Left ventricle myocardium superior (tissue), 1 donor: ENCODE measurements around the gene SLC6A6. TPM values are rescaled to one million over a fixed set of nuclear protein-coding genes. Genes with fewer than 3 reads are reported as not detected.
"Not testable (repeated sequence)": the region's sequence is repeated elsewhere in the genome, so short reads cannot be mapped to it uniquely, and the experiment has no call there.

ENCODE experiments used
- ATAC-seq: fragments of 200-7000 bp; cut with Tn5 transposase; one replicate; pipeline ENCODE4 v1.9.1; 2020; ENCODE audit warnings: mild to moderate bottlenecking, moderate library complexity
- DNase-seq: peaks from one replicate; pipeline ENCODE4 v3.0.0-alpha.2; 2020
- intact Hi-C: fragments of 100-400 bp; cut with micrococcal nuclease; formaldehyde crosslinking; loops from one replicate; pipeline ENCODE4 v1.11.0; 2022
- total RNA-seq: library from RNA; stranded (reverse); fragmentation: NEBNext Ultra II Directional; extraction: Animal tissue kit (Norgen Biotek cat#: 25700); gene quantifications from one replicate; pipeline ENCODE4 v1.2.1, GENCODE V29; 2021
- donor health status: DM: no; HTN: yes; CAD: no; lungs with severe emphysema.

SLC6A6 gene
- total RNA-seq, 1 donor from 2014 or later, result 14.1 TPM

DNA sequence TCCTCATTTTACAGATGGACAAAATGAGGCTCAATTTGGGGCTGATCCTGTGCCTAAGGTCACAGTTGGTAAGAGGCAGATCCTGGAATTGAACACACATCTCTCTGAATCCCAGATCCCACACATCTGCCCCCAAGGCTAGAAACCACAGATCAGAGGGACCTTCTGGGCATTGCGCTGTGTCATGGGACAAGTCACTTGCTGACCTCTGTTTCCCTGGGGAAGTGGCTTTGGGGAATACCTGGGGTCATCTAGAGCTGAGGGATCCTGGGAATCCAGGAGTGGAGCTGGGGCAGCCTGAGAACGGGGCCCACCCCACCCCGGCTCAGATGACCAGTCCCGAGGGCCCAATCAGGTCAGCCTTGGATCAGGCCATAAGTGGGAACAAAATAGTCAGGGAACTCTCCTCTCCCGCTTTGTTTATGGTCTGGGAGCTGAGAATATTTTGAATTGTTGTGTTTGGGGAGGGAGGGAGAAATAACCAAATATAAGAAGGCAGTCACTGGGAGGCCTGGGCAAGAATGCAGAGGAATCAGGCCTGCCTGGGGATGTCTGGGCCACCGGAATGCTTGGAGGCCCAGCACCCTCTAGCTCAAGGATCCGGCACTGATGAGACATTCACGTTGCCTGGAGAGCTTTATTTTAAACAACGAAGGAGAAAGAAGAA lies 8.8 kb upstream of the SLC6A6 start:
- DNase-seq, result no peak
- ATAC-seq, result no peak
- intact Hi-C loops, result no loop called here

GRCh38 chr3:14396031-14396692 lies 6.2 kb upstream of the SLC6A6 start:
- DNase-seq (no peak), ATAC-seq (no peak)
- intact Hi-C loops, result no loop called here

DNA sequence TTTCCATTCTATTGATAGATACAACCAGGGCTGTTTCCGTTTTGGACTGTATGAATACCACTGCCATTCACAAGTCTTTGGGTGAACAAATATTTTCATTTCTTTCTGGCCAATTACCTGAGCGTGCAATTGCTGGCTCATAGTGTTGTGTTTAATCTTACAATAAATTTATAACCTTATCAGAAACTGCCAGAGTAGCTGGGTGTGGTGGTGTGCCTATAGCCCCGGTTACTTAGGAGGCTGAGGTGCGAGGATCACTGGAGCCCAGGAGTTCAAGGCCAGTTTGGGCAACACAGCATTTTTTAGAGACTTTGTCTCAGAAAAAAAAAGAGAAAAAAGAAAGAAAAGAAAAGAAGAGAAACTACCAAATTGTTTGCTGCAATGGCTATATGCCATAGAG lies 5.4 kb upstream of the SLC6A6 start:
- intact Hi-C loops, result no loop called here

GRCh38 chr3:14397531-14397930 lies 4.9 kb upstream of the SLC6A6 start:
- DNase-seq, result peak; percentile 40
- no peak for ATAC-seq
- intact Hi-C loops, result no loop called here

More for the DNA sequence above, 5.4 kb upstream of the SLC6A6 start:
- DNase-seq, result no peak
- ATAC-seq, result no peak

DNA sequence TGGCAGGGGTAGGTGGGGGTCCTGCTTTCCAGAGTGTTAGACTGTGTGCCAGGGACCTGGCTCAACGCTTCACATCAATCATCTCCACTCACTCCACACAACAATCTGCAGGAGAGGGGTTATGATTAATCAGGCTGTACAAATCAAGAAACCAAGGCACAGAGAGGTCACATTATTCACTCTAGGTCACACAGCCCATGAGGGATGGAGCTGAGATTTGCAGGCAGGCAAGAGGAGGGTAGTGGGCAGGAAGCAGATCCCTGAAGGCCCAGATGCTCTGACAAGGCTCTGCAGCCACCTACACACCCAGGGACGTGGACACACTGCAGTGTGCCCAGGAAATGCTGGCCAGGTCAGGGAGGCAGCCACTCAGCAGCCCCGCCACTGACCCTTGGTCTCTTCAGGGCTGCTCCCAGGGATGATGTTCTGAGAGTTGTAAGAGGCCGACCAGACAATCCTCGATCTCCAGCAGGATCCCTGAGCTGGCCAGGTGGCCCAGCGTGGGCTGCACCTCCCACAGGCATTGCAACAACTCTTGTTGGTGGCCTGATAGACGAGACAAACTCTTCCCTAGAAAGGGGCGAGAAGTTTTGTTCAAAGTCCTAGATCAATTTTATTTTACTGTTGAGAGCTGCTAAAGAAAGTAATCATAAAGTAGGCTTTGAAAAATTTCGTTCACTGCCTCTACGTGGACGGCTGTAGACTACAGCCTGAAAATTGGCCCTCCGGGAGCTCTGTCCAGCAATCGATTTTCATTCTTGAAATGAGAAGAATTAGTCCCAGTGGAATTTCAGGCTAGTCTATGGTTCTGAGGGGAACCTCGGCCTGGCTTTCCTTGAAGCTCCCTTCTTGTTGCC lies 4.2 kb upstream of the SLC6A6 start:
- ATAC-seq, result no peak
- DNase-seq, result no peak
- intact Hi-C loops, result no loop called here

GRCh38 chr3:14398797-14399106 lies 3.7 kb upstream of the SLC6A6 start:
- intact Hi-C loops, result no loop called here
- DNase-seq, result no peak
- no peak for ATAC-seq

GRCh38 chr3:14401692-14402303 lies 608 bp upstream of the SLC6A6 start:
- no peak for DNase-seq
- intact Hi-C loops, result no loop called here
- ATAC-seq, result peak; percentile 24

DNA sequence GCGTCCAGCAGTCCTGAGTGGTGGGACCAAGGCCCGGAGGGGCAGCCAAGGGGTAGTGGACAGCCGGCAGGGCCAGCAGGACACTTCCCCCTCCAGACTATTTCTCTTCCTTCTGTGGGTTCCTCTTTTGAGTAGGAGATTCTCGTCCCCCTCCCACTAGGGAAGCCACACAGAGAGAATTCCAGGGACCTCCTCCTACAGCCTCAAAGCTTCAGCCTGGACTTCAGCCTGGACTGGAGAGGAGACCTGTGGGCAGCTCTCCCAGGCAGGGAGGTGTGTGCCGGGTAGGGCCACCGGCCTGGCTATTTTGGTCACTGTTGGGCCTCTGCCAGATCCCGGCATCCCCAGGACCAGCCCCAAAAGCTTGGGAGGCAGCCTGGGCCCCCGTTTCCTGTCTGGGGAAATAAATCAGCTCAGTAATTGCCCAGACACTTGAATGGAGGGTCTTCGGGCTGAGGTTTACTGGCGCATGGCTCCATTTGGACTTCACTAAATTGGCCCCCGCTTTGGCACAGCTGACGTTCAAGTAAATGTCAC lies 1.3 kb downstream of the SLC6A6 start:
- ATAC-seq, result peak; percentile 49
- peak; percentile 76 for DNase-seq

DNA sequence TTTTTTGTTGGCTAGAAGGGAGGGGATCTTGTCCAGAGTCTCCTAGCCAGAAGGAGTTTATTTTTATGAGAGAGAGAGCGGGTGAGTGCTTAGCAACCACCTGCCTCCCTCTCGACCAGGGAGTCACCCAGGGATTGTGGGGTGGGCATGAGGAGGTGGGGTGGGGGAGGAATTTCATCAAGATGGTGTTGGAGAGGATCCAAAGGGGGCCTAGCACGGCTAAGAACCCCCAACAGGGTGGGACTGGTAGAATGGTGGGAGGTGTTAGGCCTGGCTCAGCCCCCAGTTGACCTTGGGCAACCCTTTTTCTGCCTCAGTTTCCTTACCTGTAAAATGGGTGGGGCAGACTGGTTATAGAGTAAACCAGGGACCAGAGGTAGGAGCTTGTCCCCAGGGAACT lies 1.8 kb downstream of the SLC6A6 start:
- DNase-seq (no peak), ATAC-seq (no peak)
- intact Hi-C loops, result no loop called here

More for the DNA sequence above, 1.3 kb downstream of the SLC6A6 start:
- intact Hi-C loops, result no loop called here

DNA sequence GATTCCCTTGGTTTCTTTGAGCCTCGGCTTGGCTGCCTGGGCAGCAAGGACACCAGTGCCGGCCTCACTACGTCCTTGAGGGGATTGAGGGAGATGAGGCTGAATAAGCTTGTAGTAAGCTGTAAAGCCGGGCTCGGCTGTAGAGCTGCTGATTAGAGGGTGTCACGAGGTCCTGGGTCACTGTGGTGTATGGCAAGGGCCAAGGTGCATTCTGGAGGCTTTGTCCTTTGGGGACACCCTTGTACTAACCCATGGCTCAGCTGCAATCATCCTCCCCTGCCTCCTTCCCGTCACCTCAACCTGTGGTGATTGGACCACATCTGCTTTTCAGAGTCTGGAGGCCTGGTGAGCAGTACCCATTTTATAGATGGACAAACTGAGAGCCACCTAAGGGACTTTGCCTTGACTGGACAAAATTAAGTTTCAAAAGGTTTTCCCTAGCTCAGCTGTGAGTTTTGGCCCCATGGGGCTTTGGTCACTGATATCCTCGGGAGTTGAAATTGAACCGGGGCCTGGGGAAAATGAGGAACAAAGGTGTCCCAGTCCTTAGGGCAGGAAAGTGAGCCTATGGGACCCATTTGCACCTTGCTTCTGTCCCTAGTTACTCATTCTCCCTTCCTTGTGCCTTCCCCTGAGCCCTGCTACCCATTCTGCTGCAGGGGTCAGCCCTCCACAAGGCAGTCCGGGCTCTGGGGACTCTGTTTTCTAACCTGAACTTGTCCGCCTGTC lies 2.4 kb downstream of the SLC6A6 start:
- DNase-seq (no peak), ATAC-seq (no peak)
- intact Hi-C loops, result no loop called here

DNA sequence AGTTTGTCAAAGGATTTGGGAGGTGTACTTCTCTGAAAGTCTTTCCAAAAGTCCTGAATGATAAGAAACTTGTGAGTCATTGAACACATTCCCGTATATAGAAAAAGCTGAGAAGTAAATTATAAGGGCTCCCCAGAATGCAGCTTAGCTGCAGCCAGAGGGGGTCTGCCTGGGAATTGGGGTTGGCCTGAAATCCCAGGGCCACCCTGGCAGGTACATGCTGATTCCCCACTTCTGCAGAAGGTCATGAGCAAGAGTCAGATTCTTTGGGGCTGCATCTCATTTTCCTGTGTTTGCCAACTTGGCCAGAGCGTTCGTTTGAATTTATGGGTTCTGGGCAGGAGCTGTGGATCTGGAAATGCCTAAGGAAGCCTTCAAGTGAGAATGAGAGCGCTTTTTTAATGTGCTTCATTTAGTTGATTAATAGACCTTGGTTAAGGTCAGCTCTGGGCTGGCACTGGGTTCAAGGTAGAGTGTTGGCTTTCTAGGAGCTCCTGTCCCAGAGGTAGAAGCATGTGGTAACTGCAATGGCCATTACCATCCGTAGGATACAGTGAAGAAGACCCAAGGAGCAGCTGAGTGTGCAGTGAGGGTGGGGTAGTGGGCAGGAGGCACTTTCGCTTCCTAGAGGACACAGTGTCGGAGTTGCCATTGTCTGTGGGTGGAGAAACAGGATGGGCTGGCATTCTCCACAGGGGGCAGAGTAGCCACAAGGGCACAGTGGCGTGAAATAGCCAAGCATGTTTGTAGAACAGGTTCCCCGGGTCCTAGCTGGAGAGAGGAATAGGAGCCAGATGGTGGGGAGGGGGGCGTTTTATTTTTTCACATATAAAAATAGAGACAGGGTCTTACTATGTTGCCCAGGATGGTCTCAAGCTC lies 3.2 kb downstream of the SLC6A6 start:
- ATAC-seq (no peak), DNase-seq (no peak)
- intact Hi-C loops, result no loop called here

- intact Hi-C loops, result no loop called here
- ATAC-seq, result no peak
These were observed 3.9 kb downstream of the SLC6A6 start for GRCh38 chr3:14406336-14406735.

DNA sequence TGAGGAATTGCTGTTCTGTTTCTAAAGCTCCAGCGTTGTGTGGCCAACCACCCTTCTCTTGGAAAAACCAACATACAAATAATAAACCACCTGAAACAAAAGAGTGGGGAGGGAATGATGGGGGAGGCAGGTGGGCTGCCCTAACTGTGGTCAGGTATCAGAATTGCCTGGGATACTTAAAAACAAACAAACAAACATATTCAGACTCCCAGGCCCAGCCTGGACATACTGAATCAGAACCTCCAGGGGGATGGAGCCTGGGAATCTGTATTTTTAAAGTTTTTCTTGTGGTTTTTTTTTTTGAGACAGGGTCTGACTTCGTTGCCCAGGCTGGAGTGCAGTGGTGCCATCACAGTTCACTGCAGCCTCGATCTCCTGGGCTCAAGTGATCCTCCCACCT lies 4.4 kb downstream of the SLC6A6 start:
- ATAC-seq, result no peak
- intact Hi-C loops, result no loop called here
- no peak for DNase-seq

More at GRCh38 chr3:14406336-14406735, 3.9 kb downstream of the SLC6A6 start:
- DNase-seq, result no peak

DNA sequence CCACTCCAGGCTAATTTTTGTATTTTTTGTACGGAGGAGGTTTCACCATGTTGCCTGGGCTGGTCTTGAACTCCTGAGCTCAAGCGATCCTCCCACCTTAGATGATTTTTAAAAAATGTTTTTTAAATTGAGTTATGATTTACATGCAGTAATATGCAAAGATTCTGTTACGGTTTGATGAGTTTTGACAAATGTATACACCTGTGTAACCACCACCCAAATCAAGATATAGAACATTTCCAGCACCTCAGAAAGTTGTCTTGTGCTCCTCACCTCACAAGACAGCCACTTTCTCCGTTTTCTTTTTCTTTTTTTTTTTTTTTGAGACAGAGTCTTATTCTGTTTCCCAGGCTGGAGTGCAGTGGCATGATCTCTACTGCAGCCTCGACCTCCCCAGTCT lies 4.8 kb downstream of the SLC6A6 start:
- DNase-seq, result no peak
- intact Hi-C loops, result no loop called here
- ATAC-seq, result no peak

DNA sequence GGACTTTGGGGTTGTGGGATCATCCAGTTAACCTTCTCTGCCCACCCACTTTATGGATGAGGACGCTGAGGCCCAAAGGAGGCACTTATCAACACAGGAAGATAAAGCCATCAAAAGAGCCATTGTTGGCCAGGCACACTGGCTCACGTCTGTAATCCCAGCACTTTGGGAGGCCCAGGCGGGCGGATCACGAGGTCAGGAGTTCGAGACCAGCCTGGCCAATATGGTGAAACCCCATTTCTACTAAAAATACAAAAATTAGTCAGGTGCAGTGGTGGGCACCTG lies 7.3 kb downstream of the SLC6A6 start:
- DNase-seq, intact Hi-C loops, ATAC-seq: not testable (repeated sequence)

GRCh38 chr3:14410106-14410502 lies 7.7 kb downstream of the SLC6A6 start:
- intact Hi-C loops, result no loop called here
- no peak for DNase-seq
- no peak for ATAC-seq

GRCh38 chr3:14410503-14411165 lies 8.2 kb downstream of the SLC6A6 start:
- ATAC-seq, result peak; percentile 60
- DNase-seq, result no peak
- intact Hi-C loops, result no loop called here

DNA sequence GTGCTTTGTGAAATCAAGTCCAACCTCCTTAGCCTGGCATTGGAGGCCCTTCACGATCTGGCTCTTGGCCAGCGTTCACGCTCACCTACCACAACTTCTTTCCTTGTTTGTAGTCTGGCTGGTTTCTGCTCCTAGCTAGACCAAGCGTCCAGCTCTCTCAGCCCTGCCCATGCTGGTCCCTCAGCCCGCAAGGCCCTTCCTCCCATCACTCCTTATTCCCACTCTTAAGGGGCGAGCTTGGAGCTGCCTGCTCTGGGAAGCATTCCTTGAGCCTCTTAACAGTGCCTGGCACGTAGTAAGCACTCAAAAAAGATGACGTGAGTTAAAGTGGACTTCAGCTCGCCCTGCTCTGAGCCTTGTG lies 8.7 kb downstream of the SLC6A6 start:
- intact Hi-C loops, result no loop called here
- DNase-seq (no peak), ATAC-seq (no peak)
